Measurements from ENCODE around the gene CELA2A.

The CELA2A gene

DNA sequence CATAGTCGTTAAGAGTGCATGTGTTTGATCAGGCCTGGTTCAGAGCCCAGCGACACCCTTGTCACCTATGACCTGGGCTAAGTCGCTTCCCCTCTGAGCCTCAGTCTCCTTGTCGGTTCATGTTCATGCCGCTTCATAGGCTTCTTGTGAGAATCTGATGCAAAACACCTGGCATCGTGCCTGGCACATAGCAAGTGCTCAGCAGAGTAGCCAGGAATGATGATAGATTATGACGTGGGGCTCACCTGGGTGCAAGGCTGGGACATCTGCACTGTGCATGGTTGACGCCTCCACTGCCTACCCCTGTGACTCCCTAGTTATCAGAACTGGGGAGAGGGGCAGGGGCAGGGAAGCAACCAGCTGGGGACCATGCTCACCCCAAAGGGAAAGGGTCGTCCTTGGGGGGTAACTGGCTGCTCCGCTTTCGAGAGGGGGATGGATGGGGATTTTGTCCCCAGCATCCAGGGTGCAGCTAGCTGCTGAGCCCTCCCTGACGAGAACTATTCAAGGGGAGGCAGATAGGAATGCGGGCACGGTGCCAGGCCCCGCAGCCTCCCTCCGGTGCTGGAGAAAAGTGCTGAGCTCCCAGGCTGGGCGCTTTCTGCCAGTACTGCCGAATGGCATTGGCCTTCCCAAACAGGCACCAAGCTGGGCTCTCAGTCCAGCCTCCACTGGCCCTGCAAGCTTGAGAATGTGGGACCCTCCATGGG is 37.6 kb upstream of the CELA2A start:
- Histone ChIP-seq H3K4me3 (IDR thresholded peaks at IDR 0.05; ENCODE audit: insufficient read depth, low read depth, low read length) (no peak overlapping the region), H3K79me2 (ENCODE audit: insufficient read depth, low read depth) (no peaks in the 10 kb centered on the region), H4K20me1 (ENCODE audit: insufficient read depth) (no peaks in the 10 kb centered on the region), H3K36me3 (ENCODE audit: insufficient read depth) (no peaks in the 10 kb centered on the region), H3K27ac (no peak overlapping the region), H3K9ac (no peak overlapping the region), H3K4me2 (no peak overlapping the region), H3K27me3 (ENCODE audit: insufficient read depth, low read depth) (no peaks in the 10 kb centered on the region), H3K4me1 (ENCODE audit: low read depth, poor library complexity, severe bottlenecking) (peaks cover 8% of the 10 kb centered on the region), H2AFZ (ENCODE audit: low read depth) (no peak overlapping the region)
- TF ChIP-seq, protein P1, sequence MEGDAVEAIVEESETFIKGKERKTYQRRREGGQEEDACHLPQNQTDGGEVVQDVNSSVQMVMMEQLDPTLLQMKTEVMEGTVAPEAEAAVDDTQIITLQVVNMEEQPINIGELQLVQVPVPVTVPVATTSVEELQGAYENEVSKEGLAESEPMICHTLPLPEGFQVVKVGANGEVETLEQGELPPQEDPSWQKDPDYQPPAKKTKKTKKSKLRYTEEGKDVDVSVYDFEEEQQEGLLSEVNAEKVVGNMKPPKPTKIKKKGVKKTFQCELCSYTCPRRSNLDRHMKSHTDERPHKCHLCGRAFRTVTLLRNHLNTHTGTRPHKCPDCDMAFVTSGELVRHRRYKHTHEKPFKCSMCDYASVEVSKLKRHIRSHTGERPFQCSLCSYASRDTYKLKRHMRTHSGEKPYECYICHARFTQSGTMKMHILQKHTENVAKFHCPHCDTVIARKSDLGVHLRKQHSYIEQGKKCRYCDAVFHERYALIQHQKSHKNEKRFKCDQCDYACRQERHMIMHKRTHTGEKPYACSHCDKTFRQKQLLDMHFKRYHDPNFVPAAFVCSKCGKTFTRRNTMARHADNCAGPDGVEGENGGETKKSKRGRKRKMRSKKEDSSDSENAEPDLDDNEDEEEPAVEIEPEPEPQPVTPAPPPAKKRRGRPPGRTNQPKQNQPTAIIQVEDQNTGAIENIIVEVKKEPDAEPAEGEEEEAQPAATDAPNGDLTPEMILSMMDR (conservative IDR thresholded peaks at IDR 0.05; ENCODE audit: low read depth, low read length), result no peak

DNA sequence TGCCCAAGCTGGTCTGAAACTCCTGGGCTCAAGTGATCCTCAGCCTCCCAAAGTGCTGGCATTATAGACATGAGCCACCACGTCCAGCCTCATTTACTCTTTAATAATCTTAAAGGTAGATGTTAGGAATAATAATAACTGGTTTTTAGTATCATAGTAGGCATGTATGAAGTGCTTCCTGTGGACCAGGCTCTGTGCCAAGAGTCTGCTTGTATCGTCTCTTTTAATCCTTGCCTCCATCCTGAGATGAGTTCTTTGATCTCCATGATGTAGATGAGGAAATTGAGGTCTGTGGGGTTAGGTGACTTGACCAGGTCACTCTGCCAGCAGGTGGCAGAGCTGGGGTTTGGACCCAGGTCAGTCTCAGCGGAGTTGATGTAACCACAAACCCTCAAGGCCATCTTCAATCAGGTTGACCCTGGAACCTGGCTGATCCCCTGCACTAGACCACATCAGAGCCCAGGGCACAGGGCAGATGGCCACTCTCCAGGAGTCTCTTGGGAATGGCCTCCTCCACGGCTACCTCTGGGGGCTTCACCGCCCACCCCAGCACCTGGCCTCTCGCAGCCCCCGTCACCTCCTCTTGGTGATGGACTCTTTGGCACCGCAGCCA is 35.6 kb upstream of the CELA2A start:
- H3K79me2 ChIP-seq (ENCODE audit: insufficient read depth, low read depth), result no peaks in the 10 kb centered on the region
- H3K9ac ChIP-seq, result no peak overlapping the region
- TF ChIP-seq, protein P1 (conservative IDR thresholded peaks at IDR 0.05; ENCODE audit: low read depth, low read length), result no peak
- H3K36me3 ChIP-seq (ENCODE audit: insufficient read depth), result no peaks in the 10 kb centered on the region
- H3K4me2 ChIP-seq, result no peak overlapping the region
- no peak overlapping the region for H3K27ac ChIP-seq
- no peaks in the 10 kb centered on the region for H4K20me1 ChIP-seq (ENCODE audit: insufficient read depth)
- H3K4me3 ChIP-seq (IDR thresholded peaks at IDR 0.05; ENCODE audit: insufficient read depth, low read depth, low read length), result no peak overlapping the region
- no peaks in the 10 kb centered on the region for H3K27me3 ChIP-seq (ENCODE audit: insufficient read depth, low read depth)
- H3K4me1 ChIP-seq (ENCODE audit: low read depth, poor library complexity, severe bottlenecking), result peaks cover 8% of the 10 kb centered on the region
- H2AFZ ChIP-seq (ENCODE audit: low read depth), result no peak overlapping the region

DNA sequence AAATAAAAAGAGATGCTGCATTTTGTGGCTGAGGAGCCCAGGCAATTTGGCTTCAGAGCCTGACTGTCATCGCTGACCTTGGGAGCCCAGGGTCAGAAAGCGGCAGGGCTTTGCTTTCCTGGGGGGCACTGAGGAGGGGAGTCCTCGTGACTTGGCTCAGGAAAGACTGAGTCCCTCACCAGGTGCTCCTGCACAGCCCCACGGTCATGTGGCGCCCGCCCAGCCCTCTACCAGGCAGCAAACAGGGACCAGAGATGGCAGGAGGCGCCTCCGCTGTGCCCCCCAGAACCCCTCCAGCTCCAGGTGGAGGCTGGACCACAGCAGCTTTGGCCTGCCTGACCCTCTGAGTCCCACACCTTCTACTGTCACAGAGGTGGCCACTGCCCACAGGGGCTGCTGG is 33.7 kb upstream of the CELA2A start:
- no peaks in the 10 kb centered on the region for H3K79me2 ChIP-seq (ENCODE audit: insufficient read depth, low read depth)
- H2AFZ ChIP-seq (ENCODE audit: low read depth), result no peak overlapping the region
- H3K36me3 ChIP-seq (ENCODE audit: insufficient read depth), result no peaks in the 10 kb centered on the region
- no peak overlapping the region for H3K9ac ChIP-seq
- H3K27ac ChIP-seq, result no peak overlapping the region
- no peaks in the 10 kb centered on the region for H3K4me1 ChIP-seq (ENCODE audit: low read depth, poor library complexity, severe bottlenecking)
- no peaks in the 10 kb centered on the region for H4K20me1 ChIP-seq (ENCODE audit: insufficient read depth)
- H3K27me3 ChIP-seq (ENCODE audit: insufficient read depth, low read depth), result no peaks in the 10 kb centered on the region
- H3K4me3 ChIP-seq (IDR thresholded peaks at IDR 0.05; ENCODE audit: insufficient read depth, low read depth, low read length), result no peak overlapping the region
- no peak overlapping the region for H3K4me2 ChIP-seq
- TF ChIP-seq, protein P1 (conservative IDR thresholded peaks at IDR 0.05; ENCODE audit: low read depth, low read length), result no peak

DNA sequence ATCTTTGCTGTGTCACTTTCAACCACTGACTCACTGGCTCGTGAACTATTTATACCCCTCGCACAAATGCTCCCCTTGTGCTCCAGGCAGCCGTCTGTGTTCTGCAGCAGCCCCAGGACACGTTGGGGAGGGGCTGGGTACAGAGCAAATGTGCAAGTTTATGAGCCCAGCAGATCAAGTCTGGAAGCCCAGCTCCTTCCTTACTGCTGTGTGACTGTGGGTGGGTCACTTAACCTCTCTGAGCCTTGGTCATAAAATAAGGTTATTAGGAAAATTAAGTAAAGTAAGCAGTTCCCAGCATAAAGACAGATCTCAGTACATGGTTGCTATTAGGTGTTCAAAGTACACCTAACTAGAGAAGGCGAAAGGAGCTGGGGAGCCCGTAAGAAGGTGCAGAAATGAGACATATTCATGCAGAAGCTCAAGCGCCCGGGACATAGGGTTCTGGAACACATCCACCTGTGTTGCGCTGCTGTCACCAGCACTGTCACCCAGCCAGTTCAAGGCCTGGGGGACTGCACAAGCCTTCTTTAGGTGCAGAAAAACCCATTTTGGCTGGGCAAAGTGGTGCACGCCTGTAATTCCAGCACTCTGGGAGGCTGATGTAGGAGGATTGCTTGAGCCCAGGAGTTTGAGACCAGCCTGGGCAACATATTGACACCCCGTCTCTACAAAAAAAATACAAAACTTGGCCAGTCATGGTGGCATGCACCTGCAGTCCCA is 33.0 kb upstream of the CELA2A start:
- TF ChIP-seq, protein P1 (conservative IDR thresholded peaks at IDR 0.05; ENCODE audit: low read depth, low read length), result no peak
- no peak overlapping the region for H3K4me3 ChIP-seq (IDR thresholded peaks at IDR 0.05; ENCODE audit: insufficient read depth, low read depth, low read length)
- H3K27me3 ChIP-seq (ENCODE audit: insufficient read depth, low read depth), result no peaks in the 10 kb centered on the region
- H3K9ac ChIP-seq, result no peak overlapping the region
- no peak overlapping the region for H3K4me2 ChIP-seq
- no peaks in the 10 kb centered on the region for H3K36me3 ChIP-seq (ENCODE audit: insufficient read depth)
- no peaks in the 10 kb centered on the region for H3K4me1 ChIP-seq (ENCODE audit: low read depth, poor library complexity, severe bottlenecking)
- H2AFZ ChIP-seq (ENCODE audit: low read depth), result no peak overlapping the region
- H3K79me2 ChIP-seq (ENCODE audit: insufficient read depth, low read depth), result no peaks in the 10 kb centered on the region
- no peak overlapping the region for H3K27ac ChIP-seq
- no peaks in the 10 kb centered on the region for H4K20me1 ChIP-seq (ENCODE audit: insufficient read depth)
